NCI-H446 treated with DMSO at 0.1 percent for 48 hours (cell line): ENCODE data around the gene SLC45A3.
"Not testable (repeated sequence)": the region's sequence is repeated elsewhere in the genome, so short reads cannot be mapped to it uniquely, and the experiment has no call there.

Source experiments
- DNase-seq: peaks from one replicate; lab custom pipeline; 2025; lab: John Stamatoyannopoulos, UW

Gene SLC45A3

GRCh38 chr1:205680073-205680851, at the start of gene SLC45A3:
SLC45A3 (minus strand) TSS chr1:205680509; CDS start chr1:205664656, 15,853 bp downstream.
- no peak for DNase-seq

- DNase-seq: no peak
These were observed 46.4 kb upstream of the SLC45A3 start for GRCh38 chr1:205726619-205727125.

- DNase-seq: no peak
These were observed 45.2 kb upstream of the SLC45A3 start for GRCh38 chr1:205725514-205725913.

GRCh38 chr1:205720740-205721139, 40.4 kb upstream of the SLC45A3 start:
- DNase-seq: not testable (repeated sequence)

GRCh38 chr1:205719762-205720161, 39.5 kb upstream of the SLC45A3 start:
- DNase-seq: no peak

GRCh38 chr1:205719015-205719414, 38.7 kb upstream of the SLC45A3 start:
- DNase-seq: no peak

GRCh38 chr1:205716371-205717132, 36.2 kb upstream of the SLC45A3 start:
- DNase-seq: no peak

GRCh38 chr1:205715628-205716027, 35.3 kb upstream of the SLC45A3 start:
- DNase-seq: no peak

- no peak for DNase-seq
These were observed 34.6 kb upstream of the SLC45A3 start for GRCh38 chr1:205714906-205715246.

- DNase-seq: no peak
These were observed 34.0 kb upstream of the SLC45A3 start for GRCh38 chr1:205714190-205714905.

- DNase-seq: peak; percentile 18
These were observed 31.1 kb upstream of the SLC45A3 start for GRCh38 chr1:205711105-205712048.

- DNase-seq: no peak
These were observed 30.1 kb upstream of the SLC45A3 start for GRCh38 chr1:205710201-205711062.

GRCh38 chr1:205709640-205710039, 29.3 kb upstream of the SLC45A3 start:
- DNase-seq: no peak

- DNase-seq: no peak
These were observed 28.7 kb upstream of the SLC45A3 start for GRCh38 chr1:205709059-205709398.

GRCh38 chr1:205706601-205707502, 26.5 kb upstream of the SLC45A3 start:
- DNase-seq: no peak

GRCh38 chr1:205704903-205705302, 24.6 kb upstream of the SLC45A3 start:
- DNase-seq: no peak

- DNase-seq: no peak
These were observed 22.8 kb upstream of the SLC45A3 start for GRCh38 chr1:205703072-205703471.

- no peak for DNase-seq
These were observed 21.6 kb upstream of the SLC45A3 start for GRCh38 chr1:205701891-205702290.

GRCh38 chr1:205701420-205701819, 21.1 kb upstream of the SLC45A3 start:
- no peak for DNase-seq
